Measurements from ENCODE around the gene MACF1.
A peak's percentile ranks its signal among the peaks of the same experiment; 100 is the strongest.

Gene MACF1

GRCh38 chr1:39195166-39196111 is 9.1 kb upstream of the MACF1 start:
- no peak overlapping the region for H3K4me3 ChIP-seq (ENCODE audit: insufficient read depth in 1 of 2, low read depth in 1 of 2, low read length in 2 of 2)
- H3K9me3 ChIP-seq (ENCODE audit: control insufficient read depth, low read length): no peaks in the 10 kb centered on the region
- peak; percentile 64 for DNase-seq
- peaks cover 2% of the 10 kb centered on the region for H3K79me1 ChIP-seq (replicated peaks; ENCODE audit: low read length, poor library complexity, severe bottlenecking)
- H3K4ac ChIP-seq (ENCODE audit: low read depth in 1 of 2, low read length in 2 of 2): no peak overlapping the region
- WGBS: 33% methylated on average over 3 of the region's 5 CpGs
- peaks cover 20% of the 10 kb centered on the region for H3K4me1 ChIP-seq (ENCODE audit: control insufficient read depth, insufficient read depth, low read depth, low read length)
- peak overlapping the region; percentile 95 for H3K27ac ChIP-seq (ENCODE audit: low read length, poor library complexity, severe bottlenecking)
- no peaks in the 10 kb centered on the region for H3K27me3 ChIP-seq (ENCODE audit: control insufficient read depth in 1 of 2, insufficient read depth in 1 of 2, low read length in 2 of 2)
- H3K18ac ChIP-seq (ENCODE audit: low read depth in 1 of 2, low read length in 2 of 2): no peak overlapping the region
- H2BK5ac ChIP-seq (ENCODE audit: low read depth, low read length, poor library complexity, severe bottlenecking): peak overlapping the region; percentile 31
- H2BK12ac ChIP-seq (ENCODE audit: low read length in 2 of 2): no peak overlapping the region
- H2BK15ac ChIP-seq (ENCODE audit: low read depth, poor library complexity, severe bottlenecking): no peak overlapping the region
- H2AFZ ChIP-seq (ENCODE audit: low read depth, low read length): no peak overlapping the region
- no peak overlapping the region for H2BK120ac ChIP-seq (ENCODE audit: low read depth, low read length)
- H3K36me3 ChIP-seq (ENCODE audit: control insufficient read depth in 1 of 2, insufficient read depth in 2 of 2, low read depth in 1 of 2, low read length in 2 of 2): no peaks in the 10 kb centered on the region
- H2AK5ac ChIP-seq (ENCODE audit: low read length, severe bottlenecking): no peak overlapping the region
- H3K23ac ChIP-seq (ENCODE audit: low read length in 2 of 2): no peak overlapping the region
- H4K8ac ChIP-seq (ENCODE audit: low read length): no peak overlapping the region
- H4K91ac ChIP-seq (ENCODE audit: low read length): no peak overlapping the region
- H3K14ac ChIP-seq (ENCODE audit: low read length in 2 of 2): no peak overlapping the region
- H3K4me2 ChIP-seq (ENCODE audit: low read length, poor library complexity, severe bottlenecking): peak overlapping the region; percentile 34
- H3K9ac ChIP-seq (ENCODE audit: low read length): peak overlapping the region; percentile 54

DNA sequence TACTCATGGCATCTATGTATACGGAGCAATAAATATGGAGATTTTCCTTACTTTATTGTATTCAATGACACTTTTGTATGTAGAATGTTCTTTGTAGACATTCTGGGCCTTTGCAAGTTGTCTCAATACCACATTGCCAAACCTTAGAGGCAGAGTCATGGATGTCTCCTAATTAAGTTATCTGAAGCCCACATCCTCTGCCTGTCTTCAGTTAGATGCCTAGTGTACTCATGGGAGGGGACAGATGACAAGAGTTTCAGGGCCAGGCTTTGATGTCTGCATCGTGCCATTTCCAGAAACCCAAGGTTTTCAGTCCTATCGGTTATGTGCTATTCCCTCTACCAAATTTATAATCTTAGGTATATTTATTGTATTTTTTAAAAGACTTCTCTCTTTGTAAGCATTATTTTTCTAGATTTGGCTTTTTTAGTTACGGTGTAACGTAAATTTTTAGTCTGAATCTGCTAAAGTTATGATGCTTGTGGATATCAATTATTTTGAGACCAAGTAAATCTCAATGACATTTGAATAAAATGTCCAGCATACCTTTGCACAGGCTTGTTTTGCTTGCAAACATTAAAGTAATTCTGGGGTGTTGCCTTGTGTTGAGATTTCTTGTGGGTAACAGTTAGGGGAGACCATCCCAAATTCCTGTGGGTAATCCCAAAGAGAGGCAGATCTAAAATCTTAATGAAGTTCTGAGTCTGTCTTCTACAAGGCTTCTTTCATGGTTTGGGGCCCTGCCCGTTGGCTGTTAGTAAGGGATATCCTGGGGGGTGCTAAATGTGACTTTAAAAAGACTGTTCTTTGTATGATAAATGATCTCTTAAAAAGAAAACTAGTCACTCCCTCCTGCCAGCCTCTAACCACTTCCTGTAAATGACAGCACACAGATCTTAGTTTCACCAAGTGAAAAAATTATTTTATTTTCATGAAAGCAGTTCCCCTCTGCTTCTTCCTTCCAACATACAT is 8.0 kb upstream of the MACF1 start:
- Histone ChIP-seq H2BK12ac (ENCODE audit: low read length in 2 of 2) (no peak overlapping the region), H4K8ac (ENCODE audit: low read length) (no peak overlapping the region), H2BK5ac (ENCODE audit: low read depth, low read length, poor library complexity, severe bottlenecking) (no peak overlapping the region), H3K4ac (ENCODE audit: low read depth in 1 of 2, low read length in 2 of 2) (no peak overlapping the region), H2BK15ac (ENCODE audit: low read depth, poor library complexity, severe bottlenecking) (no peak overlapping the region), H4K91ac (ENCODE audit: low read length) (no peak overlapping the region), H3K18ac (ENCODE audit: low read depth in 1 of 2, low read length in 2 of 2) (no peak overlapping the region), H3K9me3 (ENCODE audit: control insufficient read depth, low read length) (no peaks in the 10 kb centered on the region), H3K14ac (ENCODE audit: low read length in 2 of 2) (no peak overlapping the region), H3K23ac (ENCODE audit: low read length in 2 of 2) (no peak overlapping the region), H3K36me3 (ENCODE audit: control insufficient read depth in 1 of 2, insufficient read depth in 2 of 2, low read depth in 1 of 2, low read length in 2 of 2) (no peaks in the 10 kb centered on the region), H3K4me1 (ENCODE audit: control insufficient read depth, insufficient read depth, low read depth, low read length) (peaks cover 16% of the 10 kb centered on the region), H3K9ac (ENCODE audit: low read length) (peak overlapping the region; percentile 37), H2BK120ac (ENCODE audit: low read depth, low read length) (no peak overlapping the region), H3K27me3 (ENCODE audit: control insufficient read depth in 1 of 2, insufficient read depth in 1 of 2, low read length in 2 of 2) (no peaks in the 10 kb centered on the region), H2AK5ac (ENCODE audit: low read length, severe bottlenecking) (peak overlapping the region; percentile 86), H3K79me1 (replicated peaks; ENCODE audit: low read length, poor library complexity, severe bottlenecking) (peaks cover 2% of the 10 kb centered on the region), H2AFZ (ENCODE audit: low read depth, low read length) (no peak overlapping the region), H3K4me2 (ENCODE audit: low read length, poor library complexity, severe bottlenecking) (no peak overlapping the region), H3K27ac (ENCODE audit: low read length, poor library complexity, severe bottlenecking) (peak overlapping the region; percentile 94), H3K4me3 (ENCODE audit: insufficient read depth in 1 of 2, low read depth in 1 of 2, low read length in 2 of 2) (no peak overlapping the region)
- DNase-seq: no peak
- no CpG with 5 or more reads among the region's 6 CpGs for WGBS

DNA sequence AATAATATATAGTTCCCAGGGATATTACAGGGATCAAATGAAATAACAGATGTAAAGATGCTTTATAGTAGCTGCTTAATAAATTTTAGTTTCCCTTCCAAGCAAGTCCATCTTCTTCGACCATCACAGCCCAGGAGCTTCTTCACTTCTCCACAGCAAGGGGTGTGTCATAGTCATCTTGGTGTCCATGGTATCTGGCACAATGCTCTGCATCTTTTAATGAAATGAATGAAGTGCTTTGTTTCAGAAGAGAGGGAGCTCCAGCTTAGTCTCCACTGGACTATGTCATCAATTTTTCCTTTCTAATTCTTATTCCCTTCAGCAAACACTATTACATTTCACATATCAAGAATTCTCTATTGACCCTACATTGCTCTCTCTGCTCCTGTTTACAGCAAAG is 4.9 kb upstream of the MACF1 start:
- Histone ChIP-seq H3K18ac (ENCODE audit: low read depth in 1 of 2, low read length in 2 of 2) (no peak overlapping the region), H3K23ac (ENCODE audit: low read length in 2 of 2) (no peak overlapping the region), H3K4me3 (ENCODE audit: insufficient read depth in 1 of 2, low read depth in 1 of 2, low read length in 2 of 2) (no peak overlapping the region), H2BK5ac (ENCODE audit: low read depth, low read length, poor library complexity, severe bottlenecking) (no peak overlapping the region), H3K36me3 (ENCODE audit: control insufficient read depth in 1 of 2, insufficient read depth in 2 of 2, low read depth in 1 of 2, low read length in 2 of 2) (no peaks in the 10 kb centered on the region), H2BK15ac (ENCODE audit: low read depth, poor library complexity, severe bottlenecking) (no peak overlapping the region), H2BK12ac (ENCODE audit: low read length in 2 of 2) (no peak overlapping the region), H3K9ac (ENCODE audit: low read length) (no peak overlapping the region), H3K79me1 (replicated peaks; ENCODE audit: low read length, poor library complexity, severe bottlenecking) (peaks cover 2% of the 10 kb centered on the region), H3K27me3 (ENCODE audit: control insufficient read depth in 1 of 2, insufficient read depth in 1 of 2, low read length in 2 of 2) (no peaks in the 10 kb centered on the region), H4K91ac (ENCODE audit: low read length) (no peak overlapping the region), H3K9me3 (ENCODE audit: control insufficient read depth, low read length) (no peaks in the 10 kb centered on the region), H3K4ac (ENCODE audit: low read depth in 1 of 2, low read length in 2 of 2) (no peak overlapping the region), H2BK120ac (ENCODE audit: low read depth, low read length) (no peak overlapping the region), H3K27ac (ENCODE audit: low read length, poor library complexity, severe bottlenecking) (no peak overlapping the region), H2AFZ (ENCODE audit: low read depth, low read length) (no peak overlapping the region), H4K8ac (ENCODE audit: low read length) (no peak overlapping the region), H3K4me1 (ENCODE audit: control insufficient read depth, insufficient read depth, low read depth, low read length) (peaks cover 15% of the 10 kb centered on the region), H2AK5ac (ENCODE audit: low read length, severe bottlenecking) (no peak overlapping the region), H3K14ac (ENCODE audit: low read length in 2 of 2) (no peak overlapping the region), H3K4me2 (ENCODE audit: low read length, poor library complexity, severe bottlenecking) (no peak overlapping the region)
- 100% methylated on average over 1 of the region's 1 CpG for WGBS
- DNase-seq: no peak

All from mesenchymal stem cell (in vitro differentiated cells and primary cell).